Kidney glomerular epithelial cell (primary cell): Measurements from ENCODE around the gene CNTNAP1.
"Not testable (repeated sequence)": the region's sequence is repeated elsewhere in the genome, so short reads cannot be mapped to it uniquely, and the experiment has no call there.

Experiments used
- DNase-seq: peaks from one replicate; lab custom pipeline; 2025; lab: John Stamatoyannopoulos, UW

CNTNAP1 gene

DNA sequence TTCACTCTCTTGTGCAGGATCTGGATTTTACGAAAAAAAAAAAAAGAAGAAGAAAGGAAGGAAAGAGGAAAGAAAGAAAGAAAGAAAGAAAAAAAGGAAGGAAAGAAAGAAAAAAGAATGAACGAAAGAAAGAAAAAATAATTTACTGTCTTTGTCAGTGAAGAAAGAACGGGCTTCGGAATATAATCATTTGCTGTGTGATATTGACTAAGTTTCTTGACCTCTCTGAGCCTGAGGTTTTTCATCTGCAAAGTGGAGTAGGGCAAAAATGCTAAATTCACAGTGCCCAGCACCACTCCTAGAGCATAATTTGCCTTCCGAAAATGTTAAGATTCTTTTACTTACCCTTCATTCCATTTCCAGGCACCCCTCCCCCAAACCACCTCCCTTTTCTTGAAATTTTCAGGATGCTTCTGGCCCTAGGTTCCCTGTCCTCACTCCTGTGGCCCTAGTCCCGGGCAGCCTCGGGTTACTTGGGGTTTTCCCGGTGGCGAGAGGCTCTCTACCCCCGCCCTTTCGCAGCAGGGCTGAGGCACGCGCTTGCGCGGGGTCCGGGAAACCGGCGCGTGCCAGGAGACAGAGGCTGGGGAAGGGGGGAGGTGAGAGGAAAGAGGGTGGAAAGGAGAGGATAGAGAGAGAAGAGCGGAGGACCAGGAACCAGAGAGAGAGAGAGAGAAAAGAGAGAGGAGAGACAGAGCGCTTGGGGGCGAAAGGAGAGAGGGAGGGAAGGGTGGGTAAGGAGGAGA lies at the start of gene CNTNAP1:
TSS of gene CNTNAP1 (plus strand) at position 556 of the 746 bp plus-strand sequence. CDS start 299 bp downstream, outside the sequence.
- DNase-seq: peak; percentile 60

DNA sequence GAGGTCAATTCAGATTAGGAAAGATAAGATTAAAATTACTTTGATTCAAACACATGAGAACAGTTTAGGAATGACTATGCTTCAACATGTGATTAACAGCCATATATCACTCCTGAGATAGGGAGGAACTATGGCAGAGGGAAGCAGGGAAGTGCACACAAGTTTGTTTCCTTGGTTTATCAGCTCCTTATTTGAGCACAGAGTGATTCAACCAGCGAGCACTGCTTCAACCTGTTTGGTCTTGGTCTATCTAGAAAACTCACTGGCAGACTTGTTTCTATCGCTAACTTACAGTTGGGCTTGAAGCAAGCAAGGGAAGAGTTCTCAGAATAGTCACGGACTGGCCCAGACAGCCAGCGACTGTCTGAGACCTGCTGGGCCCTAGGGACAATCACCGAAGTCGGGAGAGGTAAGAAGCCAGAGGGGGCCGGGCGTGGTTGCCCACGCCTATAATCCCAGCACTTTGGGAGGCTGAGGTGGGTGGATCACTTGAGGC lies 49.3 kb upstream of the CNTNAP1 start:
- no peak for DNase-seq

DNA sequence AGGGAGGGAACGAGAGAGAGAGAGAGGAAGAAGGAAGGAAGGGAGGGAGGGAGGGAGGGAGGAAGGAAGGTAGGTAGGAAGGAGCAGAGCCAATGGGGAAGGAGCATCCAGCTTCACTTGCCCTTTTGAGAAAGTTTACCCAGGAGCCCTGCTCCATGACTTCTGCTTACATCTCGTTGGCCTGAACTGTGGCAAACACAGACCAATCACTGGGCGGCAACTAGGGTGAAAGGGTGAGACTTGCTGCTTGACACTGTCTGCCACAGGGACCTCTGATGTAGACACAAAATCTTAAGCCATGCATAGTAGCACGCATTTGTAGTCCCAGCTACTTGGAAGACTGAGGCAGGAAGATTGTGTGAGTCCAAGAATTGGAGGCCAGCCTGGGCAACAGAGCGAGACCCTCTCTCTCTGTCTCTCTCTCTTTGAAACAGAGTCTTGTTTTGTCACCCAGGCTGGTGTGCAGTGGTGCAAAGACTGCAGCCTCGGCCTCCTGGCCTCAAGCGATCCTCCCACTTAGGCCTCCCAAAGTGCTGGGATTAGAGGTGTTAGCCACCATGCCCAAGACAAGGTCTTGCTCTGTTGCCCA lies 42.7 kb upstream of the CNTNAP1 start:
- no peak for DNase-seq

DNA sequence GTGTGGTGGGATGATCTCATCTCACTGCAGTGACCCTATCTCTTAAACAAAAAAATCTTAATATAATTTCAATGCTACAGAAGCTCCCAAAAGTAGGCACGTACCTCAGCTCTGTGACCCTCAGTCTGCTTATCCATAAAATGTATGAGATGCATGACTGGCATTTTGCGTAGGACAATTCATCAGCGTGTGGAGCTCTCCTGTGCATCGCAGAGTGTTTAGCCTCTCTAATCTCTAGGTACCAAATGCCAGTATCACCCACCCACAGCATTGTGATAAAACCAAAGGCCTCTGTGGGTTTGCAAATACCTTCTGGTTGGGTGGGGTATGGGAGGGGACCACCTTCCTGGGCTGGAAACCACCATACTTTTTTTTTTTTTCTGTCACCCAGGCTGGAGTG lies 42.2 kb upstream of the CNTNAP1 start:
- no peak for DNase-seq

- no peak for DNase-seq
Measured at GRCh38 chr17:42642336-42642735, 40.0 kb upstream of the CNTNAP1 start.

DNA sequence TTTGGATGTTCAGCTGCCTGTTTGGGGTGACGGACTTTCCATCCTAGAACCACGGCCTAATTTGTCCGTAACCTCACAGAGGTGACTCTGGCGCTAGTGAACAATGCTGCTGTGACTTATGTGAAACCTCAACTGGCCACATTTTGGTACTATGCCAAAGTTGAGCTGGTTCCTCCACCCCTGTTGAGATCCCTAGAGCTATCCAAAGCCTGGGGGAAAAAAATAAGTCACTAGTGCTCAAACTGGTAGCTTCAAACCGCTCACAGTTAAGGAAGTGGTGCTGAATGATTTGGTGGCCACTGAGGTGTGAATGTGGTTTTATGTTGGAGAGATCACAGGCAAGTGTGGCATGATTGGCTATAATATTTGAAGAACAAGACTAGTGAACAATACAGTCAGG lies 34.6 kb upstream of the CNTNAP1 start:
- no peak for DNase-seq

DNA sequence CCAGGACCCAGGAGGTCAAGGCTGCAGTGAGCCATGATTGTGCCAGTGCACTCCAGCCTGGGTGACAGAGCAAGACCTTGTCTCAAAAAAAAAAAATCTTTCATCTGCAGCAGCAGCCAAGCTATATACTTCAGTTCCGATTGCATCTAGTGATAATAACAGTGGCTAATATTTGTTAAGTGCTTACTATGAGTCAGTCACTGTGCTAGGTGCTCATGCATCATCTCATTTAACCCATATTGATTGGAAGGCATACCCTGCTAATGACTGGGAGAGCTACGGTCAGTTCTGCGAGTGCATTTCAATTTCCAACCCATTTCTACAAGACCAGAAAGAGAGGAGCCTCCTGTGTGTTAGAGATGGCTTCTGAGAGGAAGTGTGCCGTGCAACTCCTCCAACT lies 30.9 kb upstream of the CNTNAP1 start:
- DNase-seq: no peak

DNA sequence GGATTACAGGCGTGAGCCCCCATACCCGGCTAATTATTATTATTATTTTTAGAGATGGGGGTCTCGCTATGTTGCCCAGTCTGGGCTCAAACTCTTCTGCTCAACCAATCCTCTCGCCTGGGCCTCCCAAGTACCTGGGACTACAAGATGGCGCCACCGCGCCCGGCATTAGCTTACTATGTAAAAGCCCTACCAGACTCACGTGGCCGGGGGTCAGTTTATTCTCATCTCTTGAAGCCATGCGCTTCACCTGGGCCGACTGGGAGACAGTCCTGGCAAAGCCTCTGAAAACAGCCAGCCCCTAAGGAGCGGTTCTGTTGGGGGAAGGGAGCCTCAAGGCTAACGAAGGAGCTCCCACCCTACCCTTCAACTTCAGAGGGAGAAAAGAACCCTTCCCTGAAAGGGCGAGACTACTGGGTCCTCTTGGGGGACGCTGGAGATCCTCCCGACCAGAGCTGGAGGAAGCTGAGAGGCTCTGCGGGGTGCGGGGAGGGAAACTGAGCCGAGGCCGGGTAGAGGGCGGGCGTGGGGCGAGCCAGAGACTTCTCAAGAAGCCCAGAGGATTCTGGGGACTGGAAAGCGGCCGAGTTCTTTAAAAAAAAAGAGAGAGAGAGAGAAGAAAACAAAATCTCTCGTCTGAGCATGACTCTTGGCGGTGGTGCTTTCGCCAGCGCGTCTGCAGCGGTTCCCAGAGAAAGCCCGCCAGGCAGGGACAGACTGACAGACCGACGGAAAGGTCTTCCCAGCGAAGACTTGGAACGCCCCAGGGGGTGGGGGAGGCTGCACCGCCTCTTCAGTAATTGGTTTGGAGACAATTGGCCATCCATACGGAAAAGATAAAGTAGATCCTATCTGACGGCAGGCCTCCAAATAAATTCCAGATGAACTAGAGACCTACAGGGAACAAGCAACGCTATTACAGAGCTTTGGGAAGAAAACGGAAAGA lies 28.9 kb upstream of the CNTNAP1 start:
- DNase-seq: no peak

DNA sequence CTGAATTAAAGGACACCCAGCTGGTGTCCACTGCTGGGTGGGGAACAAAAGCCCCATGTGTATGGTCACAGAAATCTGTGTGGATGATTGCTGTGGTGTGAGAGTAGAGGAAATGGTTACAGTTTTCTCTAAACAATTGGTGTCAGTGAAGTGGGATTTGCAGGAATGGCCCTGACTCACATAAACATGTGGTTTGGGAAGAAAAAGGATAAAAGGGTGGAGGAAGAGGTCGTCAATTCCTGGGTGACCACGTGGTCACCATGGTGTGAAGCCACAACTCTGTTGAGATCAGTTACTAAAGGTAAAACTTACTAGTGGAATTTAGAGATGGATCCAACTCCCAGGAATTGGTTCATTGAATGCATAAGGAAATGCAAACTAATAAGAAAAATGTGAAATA lies 26.8 kb upstream of the CNTNAP1 start:
- DNase-seq: no peak

- no peak for DNase-seq
Measured at GRCh38 chr17:42657824-42658588, 24.3 kb upstream of the CNTNAP1 start.

GRCh38 chr17:42659079-42659931 lies 23.0 kb upstream of the CNTNAP1 start, which contains the start of gene TUBG2:
Gene TUBG2 (plus strand): TSS chr17:42659284. CDS start chr17:42659504, 220 bp downstream.
- peak; percentile 97 for DNase-seq

DNA sequence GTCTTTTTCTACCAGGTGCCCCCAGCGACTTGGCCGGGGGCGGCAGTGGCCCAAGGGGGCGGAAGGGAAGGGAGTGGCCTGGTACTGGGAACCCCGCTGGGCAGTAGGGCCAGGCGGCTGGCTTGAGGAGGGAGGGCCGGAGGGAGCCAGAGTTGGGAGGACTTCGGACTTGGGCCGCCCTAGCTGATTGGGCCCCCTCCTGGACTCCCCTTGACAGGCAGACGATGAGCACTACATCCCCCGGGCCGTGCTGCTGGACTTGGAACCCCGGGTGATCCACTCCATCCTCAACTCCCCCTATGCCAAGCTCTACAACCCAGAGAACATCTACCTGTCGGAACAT lies 22.4 kb upstream of the CNTNAP1 start:
- DNase-seq: not testable (repeated sequence)

DNA sequence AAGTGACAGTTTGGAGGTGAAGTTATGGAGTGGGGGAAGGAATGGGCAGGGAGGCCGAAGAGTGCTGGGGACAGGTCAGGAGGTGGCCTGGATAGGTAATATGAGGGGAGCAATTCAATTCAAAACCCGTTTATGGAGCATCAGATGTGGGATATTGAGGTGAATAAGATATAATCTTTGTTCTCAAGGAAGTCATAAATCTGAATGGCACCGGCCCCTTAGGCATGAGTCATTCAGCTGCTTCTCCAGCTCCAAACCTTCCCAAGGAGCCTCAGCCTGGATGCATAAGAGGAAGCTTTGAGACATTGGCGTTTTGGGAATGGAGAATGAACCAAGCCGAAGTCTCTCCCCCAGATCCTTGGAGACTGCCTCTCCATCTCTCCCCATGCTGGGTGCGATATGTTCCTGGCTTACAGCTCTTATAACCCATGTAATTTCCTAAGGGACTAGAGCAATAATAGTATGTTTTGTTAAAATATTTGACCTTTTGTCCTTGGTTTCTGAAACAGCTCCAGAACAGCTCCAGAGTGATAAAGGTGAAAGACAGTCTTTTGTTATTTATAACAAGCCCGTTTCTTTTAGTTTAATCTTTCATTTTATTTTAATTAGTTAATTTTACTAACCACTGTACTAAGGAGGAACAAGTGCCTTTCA lies 21.5 kb upstream of the CNTNAP1 start:
- peak; percentile 12 for DNase-seq

GRCh38 chr17:42665581-42666001 lies 16.7 kb upstream of the CNTNAP1 start:
- DNase-seq: no peak

GRCh38 chr17:42666126-42666525 lies 16.2 kb upstream of the CNTNAP1 start:
- not testable (repeated sequence) for DNase-seq

- DNase-seq: peak; percentile 88
Measured at GRCh38 chr17:42667088-42667951, 15.0 kb upstream of the CNTNAP1 start.

DNA sequence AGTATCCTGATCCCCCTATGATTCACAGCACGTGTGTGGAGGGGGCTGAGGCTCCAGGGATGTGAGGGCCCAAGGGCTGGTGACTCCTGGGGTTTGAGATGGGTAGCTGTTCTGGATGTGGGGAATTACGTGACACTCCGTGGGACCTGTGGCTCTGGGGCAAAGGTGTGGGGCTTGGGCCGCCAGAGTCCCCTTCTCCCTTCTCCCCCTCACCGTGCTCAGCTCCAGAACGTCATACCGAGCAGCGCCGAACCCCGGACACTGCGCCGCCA lies 12.7 kb upstream of the CNTNAP1 start:
- DNase-seq: no peak

DNA sequence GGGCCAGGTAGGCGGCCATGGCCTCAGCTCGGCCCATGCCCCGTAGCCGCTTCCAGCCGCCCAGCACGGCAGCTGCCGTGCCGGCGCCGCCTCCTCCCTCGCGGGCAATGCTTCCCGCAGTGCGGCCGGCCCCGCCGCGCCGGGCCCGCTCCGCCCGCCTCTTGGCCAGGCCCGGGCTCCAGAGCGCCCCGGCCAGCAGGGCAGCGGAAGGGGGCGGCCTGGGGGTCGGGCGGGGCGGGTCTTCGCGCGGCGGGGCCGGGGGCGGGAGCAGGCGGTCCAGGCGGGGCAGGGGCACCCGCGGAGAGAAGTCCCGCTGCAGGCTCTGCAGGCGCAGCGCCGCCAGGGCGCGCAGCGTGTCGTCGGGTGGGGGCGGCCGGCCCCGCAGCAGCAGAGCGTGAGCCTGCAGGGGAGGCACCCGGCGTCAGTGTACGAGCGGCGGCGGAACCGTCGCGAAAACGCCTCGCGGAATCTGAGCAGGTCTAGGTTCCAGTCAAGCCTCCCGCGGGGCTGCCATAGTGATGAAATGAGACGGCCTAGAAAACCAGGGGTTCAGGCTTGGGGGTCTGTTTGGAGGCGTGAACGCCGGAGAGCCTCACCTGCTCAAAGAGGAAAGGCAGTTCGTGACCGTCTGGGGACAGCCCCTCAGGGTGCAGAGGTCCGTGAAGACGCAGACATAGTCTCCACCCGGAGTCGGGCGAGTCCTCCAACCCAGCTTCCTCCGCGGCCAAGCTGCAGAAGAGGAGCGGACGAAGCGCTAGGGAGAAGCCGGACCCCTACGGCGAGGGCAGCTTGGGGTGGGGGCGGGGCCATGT lies 12.1 kb upstream of the CNTNAP1 start:
- DNase-seq: no peak
